Measurements from ENCODE around the gene EXOC4. TPM values are rescaled to one million over a fixed set of nuclear protein-coding genes. Genes with fewer than 3 reads are reported as not detected.

The EXOC4 gene
- total and polyA plus RNA-seq, 7 donors, result 7.6 to 63.0 (median 29.1) TPM

DNA sequence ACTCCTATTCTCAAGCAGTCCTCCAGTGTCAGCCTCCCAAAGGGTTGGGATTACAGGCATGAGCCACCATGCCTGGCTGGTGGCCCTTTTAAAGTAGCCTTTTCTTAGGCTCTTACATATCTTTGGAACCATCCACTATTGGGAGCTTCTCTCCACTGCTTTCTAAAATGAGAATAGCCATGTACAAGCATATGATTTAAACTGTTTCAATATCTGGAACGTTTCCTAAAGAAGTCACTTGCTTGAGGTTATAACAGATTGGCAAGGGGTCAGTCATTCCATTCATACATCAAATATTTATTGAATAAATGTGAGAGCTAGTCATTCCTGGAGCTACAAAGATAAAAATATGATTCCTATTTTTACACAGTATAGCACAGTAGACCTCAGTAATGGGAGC, 776.9 kb downstream of the EXOC4 start:
- H3K27ac ChIP-seq, result no peak overlapping the region
- no peaks in the 10 kb centered on the region for H3K36me3 ChIP-seq (ENCODE audit: insufficient read depth in 1 of 2, low read depth in 1 of 2)
- TF ChIP-seq, protein P1, sequence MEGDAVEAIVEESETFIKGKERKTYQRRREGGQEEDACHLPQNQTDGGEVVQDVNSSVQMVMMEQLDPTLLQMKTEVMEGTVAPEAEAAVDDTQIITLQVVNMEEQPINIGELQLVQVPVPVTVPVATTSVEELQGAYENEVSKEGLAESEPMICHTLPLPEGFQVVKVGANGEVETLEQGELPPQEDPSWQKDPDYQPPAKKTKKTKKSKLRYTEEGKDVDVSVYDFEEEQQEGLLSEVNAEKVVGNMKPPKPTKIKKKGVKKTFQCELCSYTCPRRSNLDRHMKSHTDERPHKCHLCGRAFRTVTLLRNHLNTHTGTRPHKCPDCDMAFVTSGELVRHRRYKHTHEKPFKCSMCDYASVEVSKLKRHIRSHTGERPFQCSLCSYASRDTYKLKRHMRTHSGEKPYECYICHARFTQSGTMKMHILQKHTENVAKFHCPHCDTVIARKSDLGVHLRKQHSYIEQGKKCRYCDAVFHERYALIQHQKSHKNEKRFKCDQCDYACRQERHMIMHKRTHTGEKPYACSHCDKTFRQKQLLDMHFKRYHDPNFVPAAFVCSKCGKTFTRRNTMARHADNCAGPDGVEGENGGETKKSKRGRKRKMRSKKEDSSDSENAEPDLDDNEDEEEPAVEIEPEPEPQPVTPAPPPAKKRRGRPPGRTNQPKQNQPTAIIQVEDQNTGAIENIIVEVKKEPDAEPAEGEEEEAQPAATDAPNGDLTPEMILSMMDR (IDR thresholded peaks at IDR 0.05), result no peak
- no peaks in the 10 kb centered on the region for H3K4me1 ChIP-seq
- ATAC-seq (no peak), DNase-seq (no peak)
- no peak overlapping the region for H3K4me3 ChIP-seq
- H3K9me3 ChIP-seq, result no peaks in the 10 kb centered on the region
- intact Hi-C loops (cut with DNase I), result no loop called here
- no peaks in the 10 kb centered on the region for H3K27me3 ChIP-seq (ENCODE audit: insufficient read depth in 3 of 3, low read length in 2 of 3)
- 81 to 85% (median 83%) methylated on average over 1 of the region's 1 CpG for WGBS, 3 donors

DNA sequence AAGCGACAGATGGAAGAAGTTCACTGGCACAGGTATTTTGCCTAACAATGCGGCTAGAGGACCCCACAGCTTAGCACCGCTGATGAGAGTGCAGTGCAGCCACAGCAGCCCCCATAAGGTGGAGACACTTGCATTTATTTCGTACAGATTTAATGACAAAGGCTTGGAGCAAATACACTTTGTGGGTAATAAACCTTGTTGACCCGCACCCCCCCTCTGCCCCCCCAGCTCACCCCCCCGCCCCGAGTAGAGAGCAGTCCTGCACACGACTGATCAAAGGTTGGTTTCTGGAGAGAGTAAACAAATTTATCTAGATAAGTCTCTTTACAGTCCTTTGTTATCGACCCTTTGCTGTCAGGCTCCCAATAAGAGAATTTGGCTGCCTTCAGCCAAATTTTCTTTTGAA, 777.6 kb downstream of the EXOC4 start:
- H3K4me3 ChIP-seq, result no peak overlapping the region
- TF ChIP-seq, protein P1 (IDR thresholded peaks at IDR 0.05), result no peak
- ATAC-seq (no peak), DNase-seq (no peak)
- H3K27ac ChIP-seq, result no peak overlapping the region
- H3K36me3 ChIP-seq (ENCODE audit: insufficient read depth in 1 of 2, low read depth in 1 of 2), result no peaks in the 10 kb centered on the region
- H3K9me3 ChIP-seq, result no peaks in the 10 kb centered on the region
- intact Hi-C loops (cut with DNase I), result no loop called here
- H3K4me1 ChIP-seq, result no peaks in the 10 kb centered on the region
- 88 to 91% (median 88%) methylated on average over 9 of the region's 9 CpGs for WGBS, 3 donors
- H3K27me3 ChIP-seq (ENCODE audit: insufficient read depth in 3 of 3, low read length in 2 of 3), result no peaks in the 10 kb centered on the region

DNA sequence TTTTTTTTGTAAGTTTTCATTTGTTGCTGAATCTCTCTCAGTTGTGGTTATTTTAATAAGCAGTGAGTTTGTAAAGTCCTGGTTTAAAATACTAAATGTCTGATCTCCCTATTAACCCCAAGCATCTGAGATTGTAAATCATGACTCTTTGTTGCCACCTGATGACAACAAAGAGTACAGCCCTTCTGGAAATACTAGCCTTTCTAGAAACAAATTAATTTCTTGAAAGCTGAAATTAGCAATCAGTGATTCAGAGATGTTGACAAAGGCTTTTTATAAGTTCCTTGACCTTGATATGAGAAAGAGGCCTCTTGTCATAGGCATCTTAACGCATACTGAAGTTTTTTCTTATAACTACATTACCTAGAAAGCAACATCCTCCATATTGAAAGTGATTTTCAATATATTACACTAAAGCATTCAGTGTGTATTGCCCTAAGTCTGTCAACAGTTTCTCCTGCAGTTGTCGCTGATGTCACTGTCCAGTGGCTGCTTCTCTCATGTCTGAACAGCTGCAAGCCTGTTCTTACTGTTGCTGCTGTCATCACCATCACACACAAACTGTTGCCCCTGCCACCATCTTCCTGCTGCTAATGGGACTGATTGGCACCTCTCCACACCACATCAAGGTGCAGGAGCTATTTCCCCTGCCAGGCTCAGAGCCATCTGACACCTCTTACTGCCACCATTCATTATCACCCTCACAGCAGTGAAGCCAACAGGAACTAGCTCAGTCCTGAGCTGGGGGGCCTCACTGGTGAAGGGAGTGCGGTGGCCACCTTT, 779.1 kb downstream of the EXOC4 start:
- H3K27ac ChIP-seq, result no peak overlapping the region
- 73 to 77% (median 75%) methylated on average over 3 of the region's 3 CpGs for WGBS, 3 donors
- TF ChIP-seq, protein P1 (IDR thresholded peaks at IDR 0.05), result no peak
- H3K9me3 ChIP-seq, result no peaks in the 10 kb centered on the region
- peak in 2 of 4 donors; percentile 83 to 95 for ATAC-seq
- H3K36me3 ChIP-seq (ENCODE audit: insufficient read depth in 1 of 2, low read depth in 1 of 2), result no peaks in the 10 kb centered on the region
- intact Hi-C loops (cut with DNase I), result no loop called here
- H3K4me1 ChIP-seq, result no peaks in the 10 kb centered on the region
- H3K4me3 ChIP-seq, result no peak overlapping the region
- H3K27me3 ChIP-seq (ENCODE audit: insufficient read depth in 3 of 3, low read length in 2 of 3), result no peaks in the 10 kb centered on the region
- DNase-seq, result no peak

DNA sequence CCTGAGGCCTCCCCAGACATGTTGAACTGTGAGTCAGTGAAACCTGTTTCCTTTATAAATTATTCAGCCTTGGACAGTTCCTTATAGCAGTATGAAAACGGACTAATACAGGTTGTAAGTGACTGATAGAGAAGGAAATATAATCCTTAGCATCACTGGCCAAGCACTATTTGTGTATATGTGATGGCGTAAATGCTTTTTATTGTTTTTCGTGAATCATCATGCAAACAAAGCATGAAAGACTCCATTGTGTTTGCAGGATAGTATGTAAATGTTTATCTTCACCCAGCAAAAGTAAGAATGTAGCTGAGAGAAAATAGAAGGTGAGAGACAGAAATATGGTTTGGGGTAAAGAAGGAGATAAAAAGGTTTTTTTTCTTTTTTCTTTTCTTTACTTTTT, 781.8 kb downstream of the EXOC4 start:
- TF ChIP-seq, protein P1 (IDR thresholded peaks at IDR 0.05), result no peak
- H3K27me3 ChIP-seq (ENCODE audit: insufficient read depth in 3 of 3, low read length in 2 of 3), result no peaks in the 10 kb centered on the region
- ATAC-seq (no peak), DNase-seq (no peak)
- H3K9me3 ChIP-seq, result no peaks in the 10 kb centered on the region
- no peak overlapping the region for H3K4me3 ChIP-seq
- no peaks in the 10 kb centered on the region for H3K4me1 ChIP-seq
- 95% methylated on average over 3 of the region's 3 CpGs for WGBS, 3 donors
- no peak overlapping the region for H3K27ac ChIP-seq
- no peaks in the 10 kb centered on the region for H3K36me3 ChIP-seq (ENCODE audit: insufficient read depth in 1 of 2, low read depth in 1 of 2)
- intact Hi-C loops (cut with DNase I), result no loop called here

DNA sequence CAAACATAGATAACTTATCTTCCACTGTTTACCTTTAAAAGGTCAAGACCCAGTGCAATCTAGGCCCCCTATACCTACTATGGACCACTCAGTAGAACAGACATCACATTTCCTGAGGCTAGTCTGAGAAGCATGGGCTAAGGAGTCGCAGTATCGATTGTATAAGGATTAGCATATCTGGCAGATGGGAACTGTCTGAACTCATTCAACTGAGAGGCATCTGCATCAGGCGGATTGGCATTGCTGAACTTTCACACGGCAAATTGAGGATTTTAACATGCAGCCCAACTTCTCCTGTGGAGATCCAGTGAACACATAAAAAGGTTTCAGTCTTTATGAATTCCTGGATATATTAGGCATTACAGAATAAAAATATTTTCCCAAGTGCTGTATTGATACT, 785.1 kb downstream of the EXOC4 start:
- 96 to 98% (median 97%) methylated on average over 4 of the region's 4 CpGs for WGBS, 3 donors
- ATAC-seq (no peak), DNase-seq (no peak)
- Histone ChIP-seq H3K4me1 (no peaks in the 10 kb centered on the region), H3K27me3 (ENCODE audit: insufficient read depth in 3 of 3, low read length in 2 of 3) (no peaks in the 10 kb centered on the region), H3K9me3 (no peaks in the 10 kb centered on the region), H3K4me3 (no peak overlapping the region), H3K27ac (no peak overlapping the region), H3K36me3 (ENCODE audit: insufficient read depth in 1 of 2, low read depth in 1 of 2) (no peaks in the 10 kb centered on the region)
- TF ChIP-seq, protein P1 (IDR thresholded peaks at IDR 0.05), result no peak
- intact Hi-C loops (cut with DNase I), result no loop called here
